IPS-18a (cell line): Measurements from ENCODE around the gene DLX6.

Source experiments
- H3K27ac ChIP-seq: one replicate; pipeline ENCODE4 v1.5.1; 2013; ENCODE audit warnings: low read length
- H3K27me3 ChIP-seq: one replicate; pipeline ENCODE4 v1.6.1; 2013; ENCODE audit warnings: mild to moderate bottlenecking, low read length; ENCODE audit not compliant: control insufficient read depth, insufficient read depth
- H3K36me3 ChIP-seq: one replicate; pipeline ENCODE4 v1.6.1; 2013; ENCODE audit warnings: low read depth, low read length; ENCODE audit not compliant: control insufficient read depth
- H3K4me1 ChIP-seq: one replicate; pipeline ENCODE4 v1.6.1; 2013; ENCODE audit warnings: low read depth, low read length; ENCODE audit not compliant: control insufficient read depth
- H3K4me3 ChIP-seq: one replicate; pipeline ENCODE4 v1.5.1; 2013; ENCODE audit warnings: low read length
- H3K9ac ChIP-seq: one replicate; pipeline ENCODE4 v1.6.1; 2013; ENCODE audit warnings: mild to moderate bottlenecking, low read length, moderate library complexity
- H3K9me3 ChIP-seq: one replicate; pipeline ENCODE4 v1.6.1; 2013; ENCODE audit warnings: low read depth, low read length; ENCODE audit not compliant: control insufficient read depth

Gene DLX6

GRCh38 chr7:97014145-97014750, 8.9 kb downstream of the DLX6 start:
- Histone ChIP-seq H3K27me3 (peaks cover 100% of the 10 kb centered on the region), H3K4me3 (no peak overlapping the region), H3K9me3 (no peaks in the 10 kb centered on the region)

GRCh38 chr7:97015279-97015678, 9.9 kb downstream of the DLX6 start:
- H3K27ac ChIP-seq = no peak overlapping the region
- H3K4me1 ChIP-seq = peaks cover 10% of the 10 kb centered on the region
- H3K4me3 ChIP-seq = no peak overlapping the region
- H3K36me3 ChIP-seq = no peaks in the 10 kb centered on the region
- H3K9ac ChIP-seq = no peak overlapping the region
- no peaks in the 10 kb centered on the region for H3K9me3 ChIP-seq
- H3K27me3 ChIP-seq = peaks cover 100% of the 10 kb centered on the region

More at GRCh38 chr7:97014145-97014750, 8.9 kb downstream of the DLX6 start:
- H3K27ac ChIP-seq = no peak overlapping the region
- no peaks in the 10 kb centered on the region for H3K36me3 ChIP-seq
- no peak overlapping the region for H3K9ac ChIP-seq
- H3K4me1 ChIP-seq = peaks cover 10% of the 10 kb centered on the region

- no peak overlapping the region for H3K27ac ChIP-seq
- no peaks in the 10 kb centered on the region for H3K9me3 ChIP-seq
- no peak overlapping the region for H3K4me3 ChIP-seq
- H3K4me1 ChIP-seq = peaks cover 10% of the 10 kb centered on the region
- H3K9ac ChIP-seq = no peak overlapping the region
- peaks cover 100% of the 10 kb centered on the region for H3K27me3 ChIP-seq
- H3K36me3 ChIP-seq = no peaks in the 10 kb centered on the region
Observed at GRCh38 chr7:97015756-97016380, 10.5 kb downstream of the DLX6 start.

GRCh38 chr7:97016381-97017191, 11.2 kb downstream of the DLX6 start:
- Histone ChIP-seq H3K9me3 (no peaks in the 10 kb centered on the region), H3K4me1 (peaks cover 12% of the 10 kb centered on the region), H3K27ac (no peak overlapping the region), H3K27me3 (peaks cover 100% of the 10 kb centered on the region), H3K4me3 (peak overlapping the region; percentile 34), H3K9ac (no peak overlapping the region), H3K36me3 (no peaks in the 10 kb centered on the region)

GRCh38 chr7:97017192-97018125, 12.1 kb downstream of the DLX6 start:
- peaks cover 100% of the 10 kb centered on the region for H3K27me3 ChIP-seq
- H3K9me3 ChIP-seq = no peaks in the 10 kb centered on the region
- no peaks in the 10 kb centered on the region for H3K36me3 ChIP-seq
- peak overlapping the region; percentile 34 for H3K4me3 ChIP-seq
- no peak overlapping the region for H3K9ac ChIP-seq
- H3K27ac ChIP-seq = no peak overlapping the region
- H3K4me1 ChIP-seq = peaks cover 21% of the 10 kb centered on the region

GRCh38 chr7:97018126-97018601, 12.8 kb downstream of the DLX6 start:
- Histone ChIP-seq H3K36me3 (no peaks in the 10 kb centered on the region), H3K27me3 (peaks cover 100% of the 10 kb centered on the region), H3K9ac (no peak overlapping the region), H3K4me3 (no peak overlapping the region), H3K4me1 (peaks cover 24% of the 10 kb centered on the region), H3K9me3 (no peaks in the 10 kb centered on the region), H3K27ac (no peak overlapping the region)

GRCh38 chr7:97018791-97019531, 13.6 kb downstream of the DLX6 start:
- Histone ChIP-seq H3K4me1 (peaks cover 29% of the 10 kb centered on the region), H3K27me3 (peaks cover 100% of the 10 kb centered on the region), H3K9ac (no peak overlapping the region), H3K36me3 (no peaks in the 10 kb centered on the region), H3K9me3 (no peaks in the 10 kb centered on the region), H3K27ac (no peak overlapping the region), H3K4me3 (no peak overlapping the region)

- peaks cover 100% of the 10 kb centered on the region for H3K27me3 ChIP-seq
- no peaks in the 10 kb centered on the region for H3K9me3 ChIP-seq
- H3K4me1 ChIP-seq = peaks cover 36% of the 10 kb centered on the region
- H3K27ac ChIP-seq = no peak overlapping the region
- no peak overlapping the region for H3K4me3 ChIP-seq
- no peak overlapping the region for H3K9ac ChIP-seq
- H3K36me3 ChIP-seq = no peaks in the 10 kb centered on the region
Observed at GRCh38 chr7:97019710-97020225, 14.4 kb downstream of the DLX6 start.

- H3K4me3 ChIP-seq = peak overlapping the region; percentile 36
- H3K9ac ChIP-seq = no peak overlapping the region
- H3K9me3 ChIP-seq = no peaks in the 10 kb centered on the region
- peaks cover 44% of the 10 kb centered on the region for H3K4me1 ChIP-seq
- H3K27ac ChIP-seq = no peak overlapping the region
- peaks cover 100% of the 10 kb centered on the region for H3K27me3 ChIP-seq
- no peaks in the 10 kb centered on the region for H3K36me3 ChIP-seq
Observed at GRCh38 chr7:97020601-97020995, 15.2 kb downstream of the DLX6 start.

GRCh38 chr7:97020996-97021746, 15.8 kb downstream of the DLX6 start:
- no peak overlapping the region for H3K9ac ChIP-seq
- H3K9me3 ChIP-seq = no peaks in the 10 kb centered on the region
- H3K36me3 ChIP-seq = no peaks in the 10 kb centered on the region
- peaks cover 50% of the 10 kb centered on the region for H3K4me1 ChIP-seq
- peaks cover 100% of the 10 kb centered on the region for H3K27me3 ChIP-seq
- no peak overlapping the region for H3K27ac ChIP-seq
- peak overlapping the region; percentile 36 for H3K4me3 ChIP-seq
